HG02970 (cell line): ENCODE results near the gene FGD4.

ENCODE experiments used
- ATAC-seq: cut with Tn5 transposase; IDR thresholded peaks from one replicate; pipeline ENCODE4 v1.9.1; 2021; ENCODE audit warnings: mild to moderate bottlenecking, moderate library complexity, moderate number of reproducible peaks; ENCODE audit not compliant: unreplicated experiment, low FRiP score

FGD4 gene

DNA sequence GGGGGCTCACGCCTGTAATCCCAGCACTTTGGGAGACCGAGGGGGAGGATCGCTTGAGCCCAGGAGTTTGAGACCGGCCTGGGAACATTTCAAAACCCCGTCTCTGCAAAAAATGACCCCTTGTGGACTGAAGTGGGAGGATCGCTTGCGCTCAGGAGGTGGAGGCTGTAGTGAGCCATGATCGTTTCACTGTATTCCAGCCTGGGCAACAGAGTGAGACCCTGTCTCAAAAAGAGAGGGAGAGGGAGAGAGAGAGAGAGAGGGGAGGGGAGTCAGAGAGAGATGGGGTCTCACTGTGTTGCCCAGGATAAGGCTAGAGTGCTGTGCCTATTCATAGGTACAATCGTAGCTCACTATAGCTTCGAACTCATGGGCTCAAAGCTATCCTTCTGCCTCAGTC is 2.8 kb downstream of the FGD4 start:
- no peak for ATAC-seq

GRCh38 chr12:32402946-32403345 is 3.6 kb downstream of the FGD4 start:
- no peak for ATAC-seq

DNA sequence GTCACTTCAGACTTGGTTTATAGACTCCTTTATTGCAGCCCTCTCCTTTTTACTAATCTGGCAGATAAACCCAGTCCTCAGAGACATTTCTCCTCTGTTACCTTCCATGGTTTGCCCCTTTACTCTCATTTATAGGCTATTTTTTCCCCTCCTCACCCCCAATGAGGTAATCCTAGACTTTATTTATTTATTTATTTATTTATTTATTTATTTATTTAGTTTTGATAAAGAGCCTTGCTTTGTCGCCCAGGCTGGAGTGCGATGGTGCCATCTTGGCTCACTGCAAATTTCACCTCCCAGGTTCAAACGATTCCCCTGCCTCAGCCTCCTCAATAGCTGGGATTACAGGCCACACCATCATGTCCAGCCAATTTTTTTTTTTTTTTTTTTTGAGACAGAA is 8.4 kb downstream of the FGD4 start:
- no peak for ATAC-seq

GRCh38 chr12:32413412-32413811 is 14.1 kb downstream of the FGD4 start:
- no peak for ATAC-seq

DNA sequence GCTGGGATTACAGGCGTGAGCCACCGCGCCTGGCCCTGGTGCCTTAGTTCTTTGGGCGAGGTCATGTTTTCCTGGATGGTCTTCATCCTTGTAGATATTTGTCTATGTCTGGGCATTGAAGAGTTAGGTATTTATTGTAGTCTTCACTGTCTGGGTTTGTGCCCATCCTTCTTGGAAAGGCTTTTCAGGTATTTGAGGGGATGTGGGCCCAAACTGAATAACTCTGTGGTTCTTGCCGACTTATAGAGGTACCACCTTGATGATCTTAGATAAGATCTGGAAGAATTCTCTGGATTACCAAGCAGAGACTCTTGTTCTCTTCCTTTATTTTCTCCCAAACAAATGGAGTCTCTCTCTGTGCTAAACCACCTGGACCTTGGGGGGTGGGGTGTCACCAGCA is 18.9 kb downstream of the FGD4 start:
- no peak for ATAC-seq

- no peak for ATAC-seq
Measured at GRCh38 chr12:32418903-32419519, 19.7 kb downstream of the FGD4 start.

DNA sequence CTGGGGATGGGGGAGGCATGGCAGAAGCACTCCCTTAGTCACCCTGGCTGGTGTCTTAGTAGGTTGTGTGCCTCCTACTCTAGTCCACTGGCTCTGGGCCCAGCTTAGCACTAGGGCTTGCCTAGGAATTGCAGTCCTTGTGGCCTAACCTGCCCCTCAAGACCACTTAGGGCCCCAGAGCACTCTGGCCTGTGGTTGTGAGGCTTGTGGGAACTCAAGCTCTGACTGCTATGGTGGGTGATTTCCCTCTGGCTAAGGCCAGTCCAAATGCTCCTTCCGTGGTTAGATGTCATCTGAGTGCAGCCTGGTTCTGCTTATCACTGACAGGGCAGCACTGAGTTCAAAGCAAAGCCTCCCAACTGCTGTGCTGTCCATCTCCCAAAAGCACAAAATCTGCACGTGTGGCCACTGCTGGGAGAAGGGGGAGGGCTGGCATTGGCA is 20.2 kb downstream of the FGD4 start:
- ATAC-seq: no peak

GRCh38 chr12:32420356-32420755 is 21.0 kb downstream of the FGD4 start:
- no peak for ATAC-seq

DNA sequence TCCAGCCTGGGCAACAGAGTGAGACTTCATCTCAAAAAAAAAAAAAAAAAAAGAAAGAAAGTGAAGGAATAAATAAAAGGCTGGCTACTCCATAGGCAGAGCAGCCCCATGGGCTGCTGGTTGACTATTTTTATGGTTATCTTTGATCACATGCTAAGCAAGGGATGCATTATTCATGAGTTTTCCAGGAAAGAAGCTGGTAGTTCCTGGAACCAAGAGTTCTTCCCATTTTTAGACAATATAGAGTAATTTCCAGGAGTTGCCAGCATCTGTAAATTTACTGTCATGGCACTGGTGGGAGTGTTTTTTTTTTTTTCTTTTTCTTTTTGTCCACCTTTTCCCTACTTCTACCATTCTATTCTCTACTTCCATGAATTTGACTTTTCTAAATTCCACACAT is 24.2 kb downstream of the FGD4 start:
- ATAC-seq: no peak

- no peak for ATAC-seq
Measured at GRCh38 chr12:32431025-32431424, 31.7 kb downstream of the FGD4 start.

GRCh38 chr12:32435921-32436705 is 36.8 kb downstream of the FGD4 start:
- ATAC-seq: no peak

- no peak for ATAC-seq
Measured at GRCh38 chr12:32437095-32437515, 37.7 kb downstream of the FGD4 start.

DNA sequence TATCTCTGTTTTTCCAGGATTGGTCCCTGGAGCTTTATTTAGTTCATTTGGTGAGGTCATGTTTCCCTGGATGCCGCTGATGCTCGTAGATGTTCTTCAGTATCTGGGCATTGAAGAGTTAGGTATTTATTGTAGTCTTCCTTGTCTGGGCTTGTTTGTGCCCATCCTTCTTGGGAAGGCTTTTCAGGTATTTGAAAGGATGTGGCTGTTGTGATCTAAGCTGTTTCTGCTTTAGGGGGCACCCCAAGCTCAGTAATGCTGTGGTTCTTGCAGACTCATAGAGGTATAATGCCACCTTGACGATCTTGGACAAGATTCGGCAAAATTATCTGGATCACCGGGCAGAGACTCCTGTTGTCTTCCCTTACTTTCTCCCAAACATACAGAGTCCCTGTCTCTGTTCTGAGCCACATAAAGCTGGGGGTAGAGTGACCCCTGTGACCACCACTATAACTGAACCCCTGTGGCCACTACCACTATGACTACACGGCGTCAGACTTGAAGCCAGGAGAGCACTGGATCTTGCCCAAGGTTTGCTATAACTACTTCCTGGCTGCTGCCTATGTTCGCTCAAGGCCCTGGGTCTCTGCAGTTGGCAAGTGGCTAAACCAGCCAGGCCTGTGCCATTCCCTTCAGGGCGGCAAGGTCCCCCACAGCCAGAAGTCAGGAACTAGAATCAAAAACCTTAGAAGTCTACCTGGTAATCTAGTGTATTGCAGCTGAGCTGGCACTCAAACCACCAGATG is 40.9 kb downstream of the FGD4 start:
- no peak for ATAC-seq

GRCh38 chr12:32443491-32443890 is 44.1 kb downstream of the FGD4 start:
- no peak for ATAC-seq

DNA sequence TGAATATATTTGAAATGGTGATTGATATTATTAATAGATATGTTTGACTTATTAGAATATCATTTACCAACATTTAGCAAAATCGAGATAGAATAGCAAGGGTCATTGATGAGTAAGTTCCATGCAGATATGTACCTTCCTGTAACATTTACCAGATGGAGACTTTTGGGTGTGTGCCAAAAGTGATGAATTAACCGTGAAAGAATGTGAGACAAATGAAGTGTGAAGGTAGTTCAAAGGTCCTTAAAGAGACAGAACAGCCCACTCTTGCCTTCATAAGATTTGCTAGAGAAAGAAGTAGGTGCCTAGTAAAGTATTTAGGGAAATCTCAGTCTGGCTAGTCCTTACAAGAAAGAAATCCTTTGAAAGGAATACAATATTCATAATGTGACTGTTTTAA is 45.5 kb downstream of the FGD4 start:
- no peak for ATAC-seq

DNA sequence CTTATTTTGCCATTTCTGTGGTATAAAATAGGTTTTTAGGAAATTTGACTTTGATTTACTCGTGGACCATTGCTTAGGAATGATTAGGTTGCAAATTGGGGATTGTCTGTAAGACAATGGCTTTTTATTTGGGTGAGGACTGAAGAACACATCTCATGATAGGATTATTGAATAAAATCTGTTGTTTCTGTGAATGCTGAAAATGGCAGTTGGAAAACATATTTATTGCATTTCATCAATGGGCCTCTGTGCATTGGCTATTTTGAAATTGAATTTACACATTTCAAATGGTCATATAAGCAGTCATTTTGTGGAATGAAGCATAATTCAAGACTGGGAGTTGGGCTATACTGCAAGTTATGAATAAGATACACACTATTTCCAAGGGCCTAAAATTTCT is 46.0 kb downstream of the FGD4 start:
- ATAC-seq: no peak

DNA sequence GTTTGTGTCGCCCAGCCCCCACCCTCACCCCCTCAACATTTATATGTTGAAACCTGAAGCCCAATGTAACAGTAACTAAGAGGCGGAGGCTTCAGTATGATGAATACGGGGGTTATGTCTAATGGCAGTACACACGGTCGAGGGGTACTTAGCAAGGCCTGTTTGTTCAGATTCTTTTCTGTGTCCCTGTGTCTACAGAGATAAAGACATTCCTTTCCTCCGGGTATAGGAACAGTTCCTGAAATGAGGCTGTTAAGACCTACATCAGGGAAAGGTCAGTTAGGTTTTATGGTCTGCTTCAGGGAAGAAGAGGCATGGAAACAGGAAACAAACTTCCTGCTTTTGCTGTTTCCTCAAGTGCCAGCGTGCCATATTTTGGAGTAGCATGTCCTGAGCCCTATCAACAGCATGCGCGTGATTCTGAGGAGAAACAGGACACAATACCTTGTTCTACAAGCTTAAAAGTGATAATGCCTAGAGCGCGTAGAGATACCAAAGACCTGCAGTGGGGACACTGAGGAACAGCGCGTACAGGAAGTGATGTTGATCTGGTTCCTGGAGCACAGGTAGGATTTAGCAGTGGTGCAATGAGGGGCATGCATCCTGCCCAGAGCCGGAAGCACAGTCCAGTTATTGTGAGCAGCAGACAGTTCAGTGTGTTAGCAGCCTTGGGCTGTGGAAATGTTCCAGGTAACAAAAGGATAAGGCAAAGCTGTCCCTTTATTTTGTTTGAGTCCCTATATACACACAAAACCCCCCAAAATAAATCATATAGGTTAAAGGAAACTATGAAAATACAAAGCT is 47.2 kb downstream of the FGD4 start:
- ATAC-seq: no peak

DNA sequence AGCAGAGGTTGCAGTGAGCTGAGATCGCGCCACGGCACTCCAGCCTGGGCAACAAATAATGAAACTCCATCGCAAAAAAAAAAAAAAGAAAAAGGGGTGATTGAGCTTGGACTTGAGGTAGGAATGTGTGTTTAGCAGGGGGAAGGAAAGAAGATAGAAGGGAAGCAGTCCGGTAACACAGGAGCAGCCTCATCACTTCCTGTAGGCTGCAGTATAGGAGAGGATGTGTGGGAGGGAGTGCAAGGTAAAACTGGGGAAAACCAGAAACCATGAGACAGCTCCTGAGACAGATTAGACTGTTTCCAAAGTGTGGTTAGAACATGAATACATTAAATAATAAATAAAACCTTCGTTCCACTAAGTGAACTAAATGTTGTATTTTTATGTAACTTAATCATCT is 49.2 kb downstream of the FGD4 start:
- ATAC-seq: no peak

DNA sequence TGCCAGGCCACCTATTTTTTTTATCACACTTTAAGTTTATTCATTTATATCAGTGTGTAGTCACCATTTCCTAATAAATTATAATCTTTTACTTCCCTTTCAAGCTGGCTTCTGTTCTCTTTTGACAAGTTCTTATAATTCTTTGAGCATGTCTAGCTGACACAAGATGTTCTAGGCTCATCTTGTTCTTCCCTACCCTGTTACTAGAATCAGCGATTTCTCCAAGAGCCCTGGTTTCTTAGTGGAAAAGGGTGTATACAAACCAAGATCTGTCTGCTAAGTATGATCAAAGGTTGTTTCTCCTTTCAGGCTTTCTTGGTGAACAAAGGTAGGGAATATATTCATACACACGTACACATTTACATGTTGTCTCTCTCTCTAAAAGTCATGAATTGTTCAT is 51.0 kb downstream of the FGD4 start:
- ATAC-seq: no peak

DNA sequence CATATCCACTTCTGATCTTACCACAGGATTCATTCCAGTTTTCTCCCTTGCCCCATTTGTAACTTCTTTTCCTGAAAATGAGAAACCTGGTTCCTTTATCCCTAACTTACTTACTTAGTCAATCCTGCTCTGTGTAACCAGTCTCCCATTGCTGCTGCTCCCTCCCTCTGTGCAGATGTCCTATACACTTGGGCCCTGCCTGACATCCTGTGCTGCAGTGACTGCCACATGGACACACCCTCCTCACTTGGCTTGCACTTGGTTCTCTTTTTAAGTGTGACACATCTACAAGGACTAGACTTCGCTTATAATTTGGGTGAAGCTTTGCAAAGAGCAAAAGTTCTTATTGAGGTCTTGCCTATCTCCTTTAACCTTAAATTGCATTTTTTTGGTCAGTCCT is 51.4 kb downstream of the FGD4 start:
- ATAC-seq: no peak

DNA sequence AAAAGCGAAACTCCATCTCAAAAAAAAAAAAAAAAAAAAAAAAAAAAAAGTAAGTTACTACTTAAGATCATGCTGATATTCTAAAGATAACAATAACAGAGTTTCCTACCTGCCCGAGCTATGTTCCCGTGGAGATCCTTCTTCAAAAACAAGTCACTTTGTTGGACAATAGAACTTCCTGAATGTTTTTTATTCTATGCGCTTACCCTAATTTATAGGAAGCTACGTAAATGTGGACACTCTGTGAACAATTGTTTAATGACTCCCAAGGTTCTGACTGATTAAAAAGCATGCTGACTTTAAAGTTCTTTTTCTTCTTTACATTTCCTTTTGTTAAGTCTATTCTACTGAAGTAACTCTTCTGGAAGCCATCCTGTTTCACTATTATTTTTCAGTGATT is 52.5 kb downstream of the FGD4 start:
- ATAC-seq: no peak
